ENCODE results near the gene FBXO38.

The FBXO38 gene

GRCh38 chr5:148421661-148422060, 37.9 kb downstream of the FBXO38 start:
- in situ Hi-C loops (cut with MboI; ENCODE audit: low sequenced_read_pairs) = no loop called here

GRCh38 chr5:148425808-148426207, 42.0 kb downstream of the FBXO38 start:
- H3K4me3 ChIP-seq = no peak overlapping the region
- in situ Hi-C loops (cut with MboI; ENCODE audit: low sequenced_read_pairs) = no loop called here
- no peak for DNase-seq (ENCODE audit: low spot score in 2 of 2)
- H3K9me3 ChIP-seq = no peaks in the 10 kb centered on the region
- H3K27me3 ChIP-seq (ENCODE audit: low read depth) = no peaks in the 10 kb centered on the region
- no peaks in the 10 kb centered on the region for H3K4me1 ChIP-seq
- peaks cover 70% of the 10 kb centered on the region for H3K36me3 ChIP-seq (replicated peaks)

More at GRCh38 chr5:148421661-148422060, 37.9 kb downstream of the FBXO38 start:
- H3K9me3 ChIP-seq = no peaks in the 10 kb centered on the region
- no peak for DNase-seq (ENCODE audit: low spot score in 2 of 2)
- H3K27me3 ChIP-seq (ENCODE audit: low read depth) = no peaks in the 10 kb centered on the region
- H3K4me3 ChIP-seq = no peak overlapping the region
- peaks cover 74% of the 10 kb centered on the region for H3K36me3 ChIP-seq (replicated peaks)
- no peaks in the 10 kb centered on the region for H3K4me1 ChIP-seq

GRCh38 chr5:148426514-148426913, 42.8 kb downstream of the FBXO38 start:
- H3K4me3 ChIP-seq = no peak overlapping the region
- H3K36me3 ChIP-seq (replicated peaks) = peaks cover 77% of the 10 kb centered on the region

GRCh38 chr5:148427370-148428042, 43.7 kb downstream of the FBXO38 start:
- Histone ChIP-seq H3K4me1 (no peaks in the 10 kb centered on the region), H3K4me3 (no peak overlapping the region), H3K27me3 (ENCODE audit: low read depth) (no peaks in the 10 kb centered on the region), H3K36me3 (replicated peaks) (peaks cover 72% of the 10 kb centered on the region), H3K9me3 (no peaks in the 10 kb centered on the region)
- DNase-seq (ENCODE audit: low spot score in 2 of 2) = no peak
- in situ Hi-C loops (cut with MboI; ENCODE audit: low sequenced_read_pairs) = no loop called here

More at GRCh38 chr5:148426514-148426913, 42.8 kb downstream of the FBXO38 start:
- H3K4me1 ChIP-seq = no peaks in the 10 kb centered on the region
- no peaks in the 10 kb centered on the region for H3K27me3 ChIP-seq (ENCODE audit: low read depth)
- no peak for DNase-seq (ENCODE audit: low spot score in 2 of 2)
- in situ Hi-C loops (cut with MboI; ENCODE audit: low sequenced_read_pairs) = no loop called here
- no peaks in the 10 kb centered on the region for H3K9me3 ChIP-seq

GRCh38 chr5:148428848-148429247, 45.1 kb downstream of the FBXO38 start:
- Histone ChIP-seq H3K4me1 (no peaks in the 10 kb centered on the region), H3K9me3 (no peaks in the 10 kb centered on the region), H3K4me3 (no peak overlapping the region), H3K36me3 (replicated peaks) (peaks cover 69% of the 10 kb centered on the region), H3K27me3 (ENCODE audit: low read depth) (no peaks in the 10 kb centered on the region)
- DNase-seq (ENCODE audit: low spot score in 2 of 2) = no peak
- in situ Hi-C loops (cut with MboI; ENCODE audit: low sequenced_read_pairs) = no loop called here

- DNase-seq (ENCODE audit: low spot score in 2 of 2) = no peak
- Histone ChIP-seq H3K36me3 (replicated peaks) (peaks cover 32% of the 10 kb centered on the region), H3K4me3 (no peak overlapping the region), H3K4me1 (no peaks in the 10 kb centered on the region), H3K9me3 (no peaks in the 10 kb centered on the region), H3K27me3 (ENCODE audit: low read depth) (no peaks in the 10 kb centered on the region)
- in situ Hi-C loops (cut with MboI; ENCODE audit: low sequenced_read_pairs) = no loop called here
Measured at GRCh38 chr5:148433826-148434225, 50.1 kb downstream of the FBXO38 start.

GRCh38 chr5:148436029-148436428, 52.3 kb downstream of the FBXO38 start:
- H3K27me3 ChIP-seq (ENCODE audit: low read depth) = no peaks in the 10 kb centered on the region
- H3K4me1 ChIP-seq = no peaks in the 10 kb centered on the region
- in situ Hi-C loops (cut with MboI; ENCODE audit: low sequenced_read_pairs) = no loop called here
- no peak overlapping the region for H3K4me3 ChIP-seq
- H3K9me3 ChIP-seq = no peaks in the 10 kb centered on the region
- H3K36me3 ChIP-seq (replicated peaks) = peaks cover 43% of the 10 kb centered on the region
- DNase-seq (ENCODE audit: low spot score in 2 of 2) = no peak

GRCh38 chr5:148437249-148437648, 53.5 kb downstream of the FBXO38 start:
- Histone ChIP-seq H3K9me3 (no peaks in the 10 kb centered on the region), H3K4me3 (no peak overlapping the region), H3K36me3 (replicated peaks) (peaks cover 48% of the 10 kb centered on the region), H3K4me1 (no peaks in the 10 kb centered on the region), H3K27me3 (ENCODE audit: low read depth) (no peaks in the 10 kb centered on the region)
- DNase-seq (ENCODE audit: low spot score in 2 of 2) = no peak
- in situ Hi-C loops (cut with MboI; ENCODE audit: low sequenced_read_pairs) = no loop called here

GRCh38 chr5:148438933-148439332, 55.2 kb downstream of the FBXO38 start:
- no peaks in the 10 kb centered on the region for H3K27me3 ChIP-seq (ENCODE audit: low read depth)
- in situ Hi-C loops (cut with MboI; ENCODE audit: low sequenced_read_pairs) = no loop called here
- DNase-seq (ENCODE audit: low spot score in 2 of 2) = no peak
- H3K36me3 ChIP-seq (replicated peaks) = peaks cover 47% of the 10 kb centered on the region
- no peaks in the 10 kb centered on the region for H3K9me3 ChIP-seq
- no peak overlapping the region for H3K4me3 ChIP-seq
- H3K4me1 ChIP-seq = no peaks in the 10 kb centered on the region

GRCh38 chr5:148443241-148443640, 59.5 kb downstream of the FBXO38 start:
- H3K27me3 ChIP-seq (ENCODE audit: low read depth) = no peaks in the 10 kb centered on the region
- in situ Hi-C loops (cut with MboI; ENCODE audit: low sequenced_read_pairs) = no loop called here

GRCh38 chr5:148443998-148444397, 60.2 kb downstream of the FBXO38 start:
- no peaks in the 10 kb centered on the region for H3K9me3 ChIP-seq
- in situ Hi-C loops (cut with MboI; ENCODE audit: low sequenced_read_pairs) = no loop called here
- DNase-seq (ENCODE audit: low spot score in 2 of 2) = peak; percentile 51 to 63
- peaks cover 35% of the 10 kb centered on the region for H3K36me3 ChIP-seq (replicated peaks)
- H3K4me1 ChIP-seq = no peaks in the 10 kb centered on the region; the same call in 1 of the 2 replicates
- no peak overlapping the region for H3K4me3 ChIP-seq
- no peaks in the 10 kb centered on the region for H3K27me3 ChIP-seq (ENCODE audit: low read depth)

More at GRCh38 chr5:148443241-148443640, 59.5 kb downstream of the FBXO38 start:
- H3K9me3 ChIP-seq = no peaks in the 10 kb centered on the region
- H3K36me3 ChIP-seq (replicated peaks) = peaks cover 39% of the 10 kb centered on the region
- H3K4me3 ChIP-seq = no peak overlapping the region
- no peak for DNase-seq (ENCODE audit: low spot score in 2 of 2)
- no peaks in the 10 kb centered on the region; the same call in 1 of the 2 replicates for H3K4me1 ChIP-seq

- no peaks in the 10 kb centered on the region for H3K27me3 ChIP-seq (ENCODE audit: low read depth)
- in situ Hi-C loops (cut with MboI; ENCODE audit: low sequenced_read_pairs) = no loop called here
- peaks cover 21% of the 10 kb centered on the region for H3K36me3 ChIP-seq (replicated peaks)
- DNase-seq (ENCODE audit: low spot score in 2 of 2) = no peak
- no peaks in the 10 kb centered on the region for H3K9me3 ChIP-seq
- H3K4me3 ChIP-seq = no peak overlapping the region
- H3K4me1 ChIP-seq = no peaks in the 10 kb centered on the region; the same call in 1 of the 2 replicates
Measured at GRCh38 chr5:148445578-148445977, 61.8 kb downstream of the FBXO38 start.

GRCh38 chr5:148446611-148447010, 62.9 kb downstream of the FBXO38 start:
- Histone ChIP-seq H3K9me3 (no peaks in the 10 kb centered on the region), H3K27me3 (ENCODE audit: low read depth) (no peaks in the 10 kb centered on the region), H3K4me1 (no peaks in the 10 kb centered on the region; the same call in 1 of the 2 replicates), H3K36me3 (replicated peaks) (peaks cover 13% of the 10 kb centered on the region), H3K4me3 (no peak overlapping the region)
- in situ Hi-C loops (cut with MboI; ENCODE audit: low sequenced_read_pairs) = no loop called here
- DNase-seq (ENCODE audit: low spot score in 2 of 2) = no peak

- in situ Hi-C loops (cut with MboI; ENCODE audit: low sequenced_read_pairs) = no loop called here
- H3K27me3 ChIP-seq (ENCODE audit: low read depth) = no peaks in the 10 kb centered on the region; the same call in 1 of the 2 replicates
- no peaks in the 10 kb centered on the region for H3K36me3 ChIP-seq (replicated peaks)
- H3K4me1 ChIP-seq = no peaks in the 10 kb centered on the region
- no peak for DNase-seq (ENCODE audit: low spot score in 2 of 2)
- no peak overlapping the region for H3K4me3 ChIP-seq
- no peaks in the 10 kb centered on the region for H3K9me3 ChIP-seq
Measured at GRCh38 chr5:148452499-148453193, 68.9 kb downstream of the FBXO38 start.

Data from HAP-1 (cell line).